WERI-Rb-1 (cell line): ENCODE measurements around the gene NCOA6.

Source experiments
- DNase-seq: peaks from one replicate; pipeline ENCODE4 v3.0.0-alpha.2; 2020
- H3K27ac ChIP-seq: fragments of 250-450 bp; sonication (Bioruptor Pico); 2 replicates; pipeline ENCODE4 v1.5.1; 2020; ENCODE audit warnings: mild to moderate bottlenecking, moderate library complexity
- H3K27me3 ChIP-seq: fragments of 250-450 bp; sonication (Bioruptor Pico); 2 replicates; pipeline ENCODE4 v1.5.1; 2021; ENCODE audit warnings: mild to moderate bottlenecking, low read depth, moderate library complexity; ENCODE audit not compliant: insufficient read depth, severe bottlenecking
- H3K36me3 ChIP-seq: fragments of 250-450 bp; sonication (Bioruptor Pico); 2 replicates; pipeline ENCODE4 v1.5.1; 2020; ENCODE audit warnings: mild to moderate bottlenecking, moderate library complexity
- H3K4me3 ChIP-seq: 2 replicates; pipeline ENCODE4 v1.5.1; 2011; ENCODE audit warnings: low read depth, mild to moderate bottlenecking, control low read depth, low read length
- H3K9me3 ChIP-seq: fragments of 250-450 bp; sonication (Bioruptor Pico); 2 replicates; pipeline ENCODE4 v1.5.1; 2021; ENCODE audit warnings: mild to moderate bottlenecking, moderate library complexity; ENCODE audit not compliant: severe bottlenecking
- TF ChIP-seq, protein P1 (sequence below): IDR thresholded peaks from 2 replicates; pipeline ENCODE4 v1.5.1; 2011; ENCODE audit warnings: low read depth, mild to moderate bottlenecking, control low read depth, inconsistent platforms, low read length

Gene NCOA6

DNA sequence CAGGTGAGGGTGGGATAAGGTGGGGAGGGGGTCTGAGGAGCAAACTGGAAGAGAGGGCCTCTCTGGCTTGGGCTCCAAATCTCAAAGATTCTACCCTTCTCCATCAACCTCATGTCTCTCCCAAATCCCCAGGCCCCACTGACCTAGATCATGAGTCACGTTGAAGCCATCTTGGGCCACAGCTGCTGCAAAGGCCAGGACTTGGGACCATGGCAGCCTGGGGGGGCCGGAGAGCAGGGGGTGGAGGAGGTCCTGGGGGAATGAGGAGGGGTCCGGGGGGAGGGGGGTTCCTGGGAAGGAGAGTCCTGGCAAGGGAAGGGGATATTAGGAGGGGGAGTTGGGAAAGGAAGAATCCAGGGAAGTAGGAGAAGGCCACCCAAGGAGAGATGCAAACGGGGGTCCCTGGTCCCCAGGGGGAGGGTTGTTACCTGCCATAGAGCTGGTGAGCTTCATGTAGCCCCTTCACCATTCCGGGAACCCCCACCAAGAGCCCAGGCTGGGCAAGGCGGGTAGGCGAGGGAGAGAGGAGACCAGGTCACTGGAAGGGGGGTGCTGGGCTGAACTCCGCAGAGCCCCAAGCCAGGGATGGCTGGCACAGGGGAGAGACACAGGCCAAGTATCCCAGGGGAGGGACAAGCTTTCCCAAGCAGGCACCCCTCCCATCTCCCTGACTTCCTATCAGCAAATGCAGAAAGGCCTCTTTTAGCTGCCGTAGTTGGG is 34.5 kb upstream of the NCOA6 start:
- no peak overlapping the region for H3K4me3 ChIP-seq
- no peak overlapping the region for H3K27ac ChIP-seq
- H3K36me3 ChIP-seq, result peaks cover 2% of the 10 kb centered on the region; the same call in 1 of the 2 replicates
- no peaks in the 10 kb centered on the region for H3K27me3 ChIP-seq
- TF ChIP-seq, protein P1, sequence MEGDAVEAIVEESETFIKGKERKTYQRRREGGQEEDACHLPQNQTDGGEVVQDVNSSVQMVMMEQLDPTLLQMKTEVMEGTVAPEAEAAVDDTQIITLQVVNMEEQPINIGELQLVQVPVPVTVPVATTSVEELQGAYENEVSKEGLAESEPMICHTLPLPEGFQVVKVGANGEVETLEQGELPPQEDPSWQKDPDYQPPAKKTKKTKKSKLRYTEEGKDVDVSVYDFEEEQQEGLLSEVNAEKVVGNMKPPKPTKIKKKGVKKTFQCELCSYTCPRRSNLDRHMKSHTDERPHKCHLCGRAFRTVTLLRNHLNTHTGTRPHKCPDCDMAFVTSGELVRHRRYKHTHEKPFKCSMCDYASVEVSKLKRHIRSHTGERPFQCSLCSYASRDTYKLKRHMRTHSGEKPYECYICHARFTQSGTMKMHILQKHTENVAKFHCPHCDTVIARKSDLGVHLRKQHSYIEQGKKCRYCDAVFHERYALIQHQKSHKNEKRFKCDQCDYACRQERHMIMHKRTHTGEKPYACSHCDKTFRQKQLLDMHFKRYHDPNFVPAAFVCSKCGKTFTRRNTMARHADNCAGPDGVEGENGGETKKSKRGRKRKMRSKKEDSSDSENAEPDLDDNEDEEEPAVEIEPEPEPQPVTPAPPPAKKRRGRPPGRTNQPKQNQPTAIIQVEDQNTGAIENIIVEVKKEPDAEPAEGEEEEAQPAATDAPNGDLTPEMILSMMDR, result no peak
- no peak for DNase-seq
- H3K9me3 ChIP-seq, result no peaks in the 10 kb centered on the region

DNA sequence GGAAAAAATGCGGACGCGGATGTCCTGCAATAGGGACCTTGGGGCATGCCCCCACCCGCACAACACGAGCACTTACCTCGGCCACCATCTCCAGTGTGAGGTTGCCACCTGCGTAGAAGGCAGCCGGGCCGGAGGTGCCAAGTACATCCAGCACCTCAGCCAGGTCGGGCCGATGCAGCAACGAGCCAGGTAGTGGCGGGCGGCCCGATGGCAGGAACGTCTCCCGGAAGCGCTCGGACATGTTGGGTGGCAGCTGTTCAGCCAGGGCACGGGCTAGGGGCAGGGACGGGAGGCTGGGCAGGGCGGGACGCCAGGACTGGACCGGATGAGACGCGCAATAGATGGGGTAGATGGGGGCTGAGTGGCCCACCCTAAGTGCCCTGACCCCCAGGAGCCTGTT is 33.9 kb upstream of the NCOA6 start:
- no peak for DNase-seq
- Histone ChIP-seq H3K27me3 (no peaks in the 10 kb centered on the region), H3K4me3 (no peak overlapping the region), H3K27ac (no peak overlapping the region), H3K36me3 (peaks cover 2% of the 10 kb centered on the region), H3K9me3 (no peaks in the 10 kb centered on the region)
- TF ChIP-seq, protein P1, result no peak

DNA sequence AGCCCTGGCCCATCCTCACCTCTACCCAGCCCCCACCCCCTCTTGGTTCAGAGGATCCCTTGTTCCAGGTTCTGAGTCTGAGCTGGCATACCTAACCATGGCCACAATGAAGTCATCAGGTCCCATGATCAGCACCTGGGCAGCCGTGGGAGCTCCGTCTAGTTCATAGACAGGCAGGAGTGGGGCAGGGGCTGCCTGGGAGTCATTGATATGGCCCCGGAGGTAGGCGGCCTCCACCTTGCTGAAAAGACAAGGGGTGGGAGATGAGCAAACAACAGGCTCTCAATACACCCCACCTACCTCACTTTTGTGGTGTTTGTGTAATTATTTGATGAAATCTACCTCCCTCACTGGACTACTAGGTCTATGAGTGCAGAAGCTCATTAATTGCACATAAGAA is 26.8 kb upstream of the NCOA6 start:
- TF ChIP-seq, protein P1, result no peak
- peaks cover 22% of the 10 kb centered on the region for H3K36me3 ChIP-seq
- H3K27me3 ChIP-seq, result no peaks in the 10 kb centered on the region
- DNase-seq, result no peak
- H3K27ac ChIP-seq, result no peak overlapping the region
- H3K4me3 ChIP-seq, result no peak overlapping the region
- H3K9me3 ChIP-seq, result no peaks in the 10 kb centered on the region

GRCh38 chr20:34850969-34851368 is 25.5 kb upstream of the NCOA6 start:
- TF ChIP-seq, protein P1, result no peak
- no peak overlapping the region for H3K27ac ChIP-seq
- H3K27me3 ChIP-seq, result no peaks in the 10 kb centered on the region

GRCh38 chr20:34849778-34850177 is 24.3 kb upstream of the NCOA6 start:
- Histone ChIP-seq H3K27me3 (no peaks in the 10 kb centered on the region), H3K4me3 (no peak overlapping the region), H3K27ac (no peak overlapping the region), H3K9me3 (no peaks in the 10 kb centered on the region), H3K36me3 (peaks cover 22% of the 10 kb centered on the region)
- TF ChIP-seq, protein P1, result no peak
- no peak for DNase-seq

More at GRCh38 chr20:34850969-34851368, 25.5 kb upstream of the NCOA6 start:
- Histone ChIP-seq H3K4me3 (no peak overlapping the region), H3K9me3 (no peaks in the 10 kb centered on the region), H3K36me3 (peaks cover 22% of the 10 kb centered on the region)
- no peak for DNase-seq

DNA sequence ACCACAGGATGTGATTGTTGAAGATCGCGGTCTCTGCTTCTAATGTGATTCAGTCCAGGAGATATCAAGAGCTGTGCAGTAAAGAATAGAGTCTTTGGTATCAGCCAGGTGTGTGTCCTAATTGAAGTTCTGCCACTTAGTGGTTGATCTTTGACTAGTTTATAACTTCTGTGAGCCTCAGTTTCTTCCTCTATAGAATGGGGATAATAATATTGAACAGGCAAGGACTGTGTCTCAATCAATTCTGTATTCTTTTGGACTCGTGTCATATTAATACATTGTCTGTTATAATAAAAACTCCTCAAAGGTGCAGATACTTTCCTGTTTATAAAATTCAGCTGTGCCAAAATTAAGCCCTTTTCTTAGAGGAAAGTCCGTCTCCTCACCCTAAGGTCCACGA is 23.1 kb upstream of the NCOA6 start:
- no peak overlapping the region for H3K27ac ChIP-seq
- peaks cover 15% of the 10 kb centered on the region for H3K36me3 ChIP-seq
- no peak overlapping the region for H3K4me3 ChIP-seq
- no peaks in the 10 kb centered on the region for H3K27me3 ChIP-seq
- TF ChIP-seq, protein P1, result no peak
- no peak for DNase-seq
- H3K9me3 ChIP-seq, result no peaks in the 10 kb centered on the region
